M059J (cell line): ENCODE data around the gene SMAD9. TPM values are rescaled to one million over a fixed set of nuclear protein-coding genes. Genes with fewer than 3 reads are reported as not detected.

Experiments
- DNase-seq: peaks from one replicate; pipeline ENCODE4 v3.0.0-alpha.2; 2012; ENCODE audit warnings: low read depth
- total RNA-seq: library from RNA; depleted of rRNA; stranded (reverse); fragments of >200 nt; shearing (Covaris generic); gene quantifications from 2 replicates; pipeline ENCODE4 v1.2.3, GENCODE V29; 2014; rRNA removed

The SMAD9 gene
- total RNA-seq, 1 experiment from 2014 or later = 5.8 TPM

DNA sequence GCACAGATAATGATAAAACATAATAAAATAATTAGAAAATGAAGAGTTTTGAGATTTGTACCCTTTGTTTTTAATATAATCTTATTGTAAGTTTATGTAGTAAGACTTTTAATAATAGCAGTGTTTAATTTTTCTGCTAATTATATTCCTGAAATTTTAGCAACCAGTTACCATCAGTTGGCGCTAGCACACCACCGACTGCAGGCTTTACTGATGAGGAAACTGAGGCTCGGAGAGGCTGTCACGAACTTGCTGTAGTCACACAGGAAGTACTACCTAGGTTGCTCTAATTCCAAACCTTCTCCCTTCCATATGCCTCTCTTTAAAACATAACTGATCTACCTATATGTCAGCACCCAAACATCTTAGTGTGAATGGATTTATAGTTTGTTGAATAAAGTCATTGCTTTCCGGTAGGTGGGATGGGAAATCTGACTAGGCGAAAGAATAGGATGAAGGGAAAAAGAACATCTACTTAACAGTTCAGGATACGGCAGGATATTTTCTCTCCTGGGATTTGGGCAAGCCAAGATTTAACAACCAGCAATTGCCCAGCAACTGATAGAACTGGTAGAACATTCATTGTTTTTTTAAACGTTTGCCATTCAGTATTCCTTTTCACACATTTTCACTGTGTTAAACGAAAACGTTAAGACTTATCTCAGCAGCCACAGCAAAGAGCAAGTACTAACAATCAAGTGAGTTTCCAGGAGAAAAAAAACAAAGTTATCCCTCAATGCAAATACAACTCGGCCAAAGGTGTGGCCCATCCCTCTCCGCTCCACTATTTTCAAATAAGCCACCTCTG, 101.8 kb downstream of the SMAD9 start:
- DNase-seq = no peak

DNA sequence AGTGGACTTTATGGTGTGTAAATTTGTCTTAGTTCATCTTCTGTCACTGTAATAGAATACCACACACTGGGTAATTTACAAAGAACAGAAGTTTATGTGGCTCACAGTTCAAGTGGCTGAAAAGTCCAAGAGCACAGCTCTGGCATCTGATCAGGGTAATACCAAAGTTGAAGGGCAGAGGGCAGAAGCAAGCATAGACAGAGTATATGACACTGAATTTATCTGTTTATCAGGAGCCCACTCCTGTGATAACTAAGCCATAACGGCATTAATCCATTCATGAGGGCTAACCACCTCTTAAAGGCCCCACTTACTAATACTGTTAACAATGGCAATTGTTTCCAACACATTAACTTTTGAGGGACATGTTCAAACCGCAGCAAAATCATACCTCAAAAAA, 105.0 kb downstream of the SMAD9 start:
- peak; percentile 9 for DNase-seq

DNA sequence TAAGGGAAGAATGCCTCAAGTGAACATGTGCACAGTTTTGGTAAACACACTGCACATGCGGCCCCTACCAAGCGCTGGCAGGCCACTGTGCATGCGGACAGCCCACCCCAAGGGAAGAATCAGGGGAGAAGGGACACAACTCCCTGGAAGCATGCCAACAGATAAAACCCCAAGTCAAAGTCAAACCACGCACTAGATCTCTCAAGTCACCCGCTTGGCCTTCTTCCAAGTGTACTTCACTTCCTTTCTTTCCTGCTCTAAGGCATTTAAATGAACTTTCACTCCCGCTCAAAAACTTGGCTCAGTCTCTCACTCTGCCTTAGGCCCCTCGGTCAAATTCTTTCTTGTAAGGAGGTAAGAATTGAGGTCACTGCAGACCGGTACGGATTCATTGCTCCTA, 105.6 kb downstream of the SMAD9 start:
- DNase-seq = peak; percentile 39

DNA sequence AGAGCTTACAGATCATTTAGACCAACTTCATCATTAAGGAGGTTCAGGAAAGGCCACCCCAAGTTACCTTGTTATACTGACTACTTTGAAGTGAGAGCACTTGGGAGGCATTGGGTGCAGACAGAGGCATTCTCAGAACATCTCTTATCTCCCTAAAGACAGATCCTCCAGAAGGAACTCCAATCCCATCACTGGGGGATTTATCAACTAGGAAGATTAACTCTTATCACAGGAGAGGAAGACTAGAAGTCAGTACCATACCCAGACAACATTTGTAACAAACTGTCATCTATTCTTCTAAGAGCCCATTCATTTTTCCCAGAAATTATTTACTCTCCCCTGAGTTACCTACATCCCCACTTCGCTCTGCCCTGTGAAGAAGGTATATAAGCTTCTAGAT, 106.8 kb downstream of the SMAD9 start:
- no peak for DNase-seq

DNA sequence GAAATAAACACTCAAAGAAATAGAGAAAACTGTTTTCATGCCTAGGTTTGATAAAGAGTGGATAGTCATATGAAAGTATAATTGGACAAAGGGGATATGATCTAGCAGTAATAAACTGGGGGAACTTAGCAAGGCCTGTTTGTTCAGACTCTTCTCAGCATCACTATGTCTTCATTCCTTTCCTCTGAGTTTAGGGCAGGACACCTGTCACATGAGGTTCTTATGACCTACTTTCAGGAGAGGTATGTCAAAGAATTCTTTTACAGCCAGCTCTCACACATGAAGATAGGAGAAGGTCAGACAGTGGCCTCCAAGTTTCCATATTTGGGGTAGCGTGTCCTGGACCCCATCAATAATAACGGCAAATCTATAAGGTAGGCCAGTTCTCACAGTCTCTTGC, 112.4 kb downstream of the SMAD9 start:
- DNase-seq = no peak

DNA sequence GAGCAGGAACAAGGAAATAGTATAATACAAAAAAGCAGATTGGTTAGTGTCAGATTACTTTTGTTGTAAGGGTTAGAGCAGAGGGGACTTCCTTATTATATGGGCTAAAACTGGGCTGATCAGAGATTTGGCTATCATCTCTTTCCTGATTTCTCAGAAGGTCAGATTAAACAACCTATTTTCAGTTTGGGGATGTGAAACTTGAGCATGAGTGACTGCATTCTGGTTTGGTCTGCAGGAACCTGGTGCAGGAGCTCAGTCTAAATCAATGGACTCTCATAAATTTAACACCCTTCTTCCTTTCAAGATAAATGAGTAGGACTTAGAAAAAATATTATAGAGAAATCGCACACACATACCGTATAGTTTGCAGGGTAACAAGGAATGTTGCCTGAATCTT, 113.9 kb downstream of the SMAD9 start:
- DNase-seq = no peak

DNA sequence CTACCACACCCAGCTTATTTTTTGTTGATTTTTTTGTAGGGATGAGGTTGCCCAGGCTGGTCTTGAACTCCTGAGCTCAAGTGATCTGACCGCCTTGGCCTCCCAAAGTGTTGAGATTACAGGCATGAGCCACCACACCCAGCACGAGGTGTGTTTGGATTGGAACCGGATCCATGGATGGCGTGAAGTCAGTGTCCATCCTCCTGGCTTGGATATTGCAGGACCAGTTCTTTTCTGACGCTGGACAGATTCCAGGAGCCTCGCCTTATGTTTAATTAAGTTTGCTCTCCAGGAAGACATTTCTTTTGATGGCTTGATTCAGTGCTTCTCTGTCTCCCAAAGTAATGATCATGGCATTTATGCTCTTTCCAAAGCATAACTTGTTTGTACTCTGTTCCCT, 115.5 kb downstream of the SMAD9 start:
- DNase-seq = no peak

DNA sequence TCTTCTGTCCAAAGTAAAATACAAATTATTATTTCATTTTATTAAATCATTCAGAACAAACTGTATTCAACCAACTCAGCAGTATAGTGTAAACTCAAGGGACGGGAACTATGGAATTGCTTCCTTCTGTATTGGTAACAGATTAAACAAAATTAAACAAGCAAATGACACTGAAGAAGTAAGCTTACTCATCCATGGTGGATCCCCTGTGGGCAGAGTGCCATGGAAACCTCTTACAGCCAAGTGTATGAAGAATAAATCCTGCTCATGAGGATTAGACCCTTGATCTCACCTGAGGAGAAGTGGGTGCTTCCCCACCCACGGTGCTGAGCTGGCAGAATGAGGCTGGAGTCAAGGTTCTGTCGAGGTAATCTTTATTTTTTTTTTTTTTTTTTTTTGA, 119.0 kb downstream of the SMAD9 start:
- DNase-seq = peak; percentile 12

DNA sequence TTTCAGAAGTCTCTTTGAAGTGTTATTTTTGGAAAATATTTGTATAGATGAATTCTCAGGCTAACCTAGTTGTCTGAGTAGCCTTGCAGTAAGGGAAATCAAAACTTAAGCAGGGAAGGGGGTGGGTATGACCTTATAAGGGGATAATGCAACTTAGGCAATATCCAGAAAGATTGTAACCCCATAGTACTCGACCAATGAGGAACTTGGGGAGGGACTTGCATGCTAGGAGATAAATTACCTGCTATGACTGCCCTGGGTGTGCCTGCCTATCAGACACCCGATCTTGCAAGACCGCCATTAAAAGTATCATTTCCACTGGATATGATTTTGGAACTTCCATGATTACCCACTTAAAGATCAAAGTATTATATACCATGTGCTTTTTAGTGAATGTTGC, 124.0 kb downstream of the SMAD9 start:
- no peak for DNase-seq

DNA sequence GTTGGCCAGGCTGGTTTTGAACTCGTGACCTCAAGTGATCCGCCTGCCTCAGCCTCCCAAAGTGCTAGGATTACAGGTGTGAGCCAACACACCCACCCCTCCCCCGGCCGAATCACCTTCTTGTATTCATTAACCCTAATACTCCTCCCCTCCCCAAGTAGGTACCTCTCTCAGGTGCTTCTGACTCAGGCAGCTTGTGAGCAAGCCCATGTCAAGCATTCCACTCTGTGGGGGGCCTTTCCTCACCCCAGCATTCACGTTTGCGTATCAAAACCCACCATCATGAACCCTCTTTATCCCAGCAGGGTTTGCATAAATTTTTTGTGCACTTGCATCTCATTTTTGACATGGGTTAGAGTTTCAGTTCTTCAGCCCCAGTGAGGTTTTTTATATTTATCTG, 124.6 kb downstream of the SMAD9 start:
- DNase-seq = no peak

Other genes with a start within 250 kb of the SMAD9 start
- gene SERTM1, start 246.2 kb downstream of the SMAD9 start, total RNA-seq = not detected in 2 replicates
- 0.57 and 1.2 TPM in 2 replicates for gene RFXAP, start 101.0 kb downstream of the SMAD9 start, total RNA-seq
- gene ALG5, start 79.1 kb upstream of the SMAD9 start, total RNA-seq = 32.0 and 45.3 TPM in 2 replicates
- gene EXOSC8, start 80.5 kb upstream of the SMAD9 start, total RNA-seq = 48.7 and 77.5 TPM in 2 replicates
- 47.1 and 49.2 TPM in 2 replicates for gene SUPT20H, start 139.4 kb upstream of the SMAD9 start, total RNA-seq
- not detected in 2 replicates for gene CSNK1A1L, start 185.4 kb upstream of the SMAD9 start, total RNA-seq